Stimulated activated CD8-positive, alpha-beta memory T cell treated with anti-CD3 and anti-CD28 coated beads, Interleukin-15, amount 100 ng/mL, for 1 hour (primary cell): Measurements from ENCODE around the gene SELPLG.
"Not testable (repeated sequence)": the region's sequence is repeated elsewhere in the genome, so short reads cannot be mapped to it uniquely, and the experiment has no call there.

Experiments used
- DNase-seq: peaks from one replicate; pipeline ENCODE4 v3.0.0-alpha.2; 2020; ENCODE audit warnings: low read depth

SELPLG gene

DNA sequence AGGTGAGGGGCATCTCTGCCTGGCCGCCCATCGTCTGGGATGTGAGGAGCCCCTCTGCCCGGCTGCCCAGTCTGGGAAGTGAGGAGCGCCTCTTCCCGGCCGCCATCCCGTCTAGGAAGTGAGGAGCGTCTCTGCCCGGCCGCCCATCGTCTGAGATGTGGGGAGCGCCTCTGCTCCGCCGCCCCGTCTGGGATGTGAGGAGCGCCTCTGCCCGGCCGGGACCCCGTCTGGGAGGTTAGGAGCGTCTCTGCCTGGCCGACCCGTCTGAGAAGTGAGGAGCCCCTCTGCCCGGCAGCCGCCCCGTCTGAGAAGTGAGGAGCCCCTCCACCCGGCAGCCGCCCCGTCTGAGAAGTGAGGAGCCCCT is 22.1 kb upstream of the SELPLG start:
- not testable (repeated sequence) for DNase-seq

DNA sequence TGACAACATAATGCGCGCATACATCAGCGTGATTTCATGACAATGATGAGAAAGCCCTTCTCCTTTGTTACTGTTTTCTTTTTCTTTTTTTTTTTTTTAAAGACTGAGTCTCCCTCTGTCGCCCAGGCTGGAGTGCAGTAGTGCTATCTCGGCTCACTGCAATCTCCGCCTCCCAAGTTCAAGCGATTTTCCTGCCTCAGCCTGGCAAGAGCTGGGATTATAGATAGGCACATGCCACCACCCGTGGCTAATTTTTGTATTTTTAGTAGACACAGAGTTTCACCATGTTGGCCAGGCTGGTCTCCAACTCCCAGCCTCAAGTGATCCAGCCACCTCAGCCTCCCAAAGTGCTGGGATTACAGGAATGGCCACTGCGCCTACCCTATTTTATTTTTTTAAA is 20.9 kb upstream of the SELPLG start:
- DNase-seq = not testable (repeated sequence)

DNA sequence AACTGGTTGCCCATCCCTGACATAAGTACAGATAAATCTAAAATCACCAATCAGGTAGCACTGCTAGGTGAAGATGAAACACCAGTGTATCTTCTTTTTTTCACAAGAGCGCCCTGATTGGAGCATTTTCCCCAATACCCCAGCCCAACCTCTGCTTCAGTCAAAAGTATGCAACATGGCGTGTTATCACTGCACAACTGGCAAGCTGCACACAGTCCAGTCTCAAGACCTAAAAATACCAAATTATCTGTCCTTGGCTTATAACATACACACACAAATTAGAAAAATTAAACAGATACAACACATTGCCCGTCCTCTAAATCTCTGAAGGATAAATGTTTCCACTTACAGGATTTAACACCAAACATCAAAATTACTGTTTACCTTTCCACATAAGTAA is 20.2 kb upstream of the SELPLG start:
- DNase-seq = no peak

DNA sequence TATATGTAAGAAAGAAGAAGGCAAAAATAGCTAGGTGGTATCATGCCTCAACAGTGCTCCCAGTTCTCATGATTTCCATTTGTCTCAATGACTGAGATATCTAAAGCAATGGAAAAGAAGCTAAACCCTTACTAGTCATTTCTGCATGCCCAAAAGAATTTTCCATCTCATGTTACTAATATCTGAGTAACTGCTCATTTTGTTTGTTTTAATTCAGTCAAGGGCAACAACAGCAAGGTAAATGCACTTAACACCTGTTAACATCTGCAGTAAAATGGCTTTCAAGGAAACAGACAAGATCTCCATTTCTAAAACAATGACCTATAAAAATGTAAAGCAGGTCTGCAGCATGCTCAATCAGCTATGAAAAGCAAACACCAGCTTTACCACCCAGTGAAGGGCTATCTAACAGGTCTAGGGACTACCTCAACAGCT is 19.4 kb upstream of the SELPLG start:
- no peak for DNase-seq

DNA sequence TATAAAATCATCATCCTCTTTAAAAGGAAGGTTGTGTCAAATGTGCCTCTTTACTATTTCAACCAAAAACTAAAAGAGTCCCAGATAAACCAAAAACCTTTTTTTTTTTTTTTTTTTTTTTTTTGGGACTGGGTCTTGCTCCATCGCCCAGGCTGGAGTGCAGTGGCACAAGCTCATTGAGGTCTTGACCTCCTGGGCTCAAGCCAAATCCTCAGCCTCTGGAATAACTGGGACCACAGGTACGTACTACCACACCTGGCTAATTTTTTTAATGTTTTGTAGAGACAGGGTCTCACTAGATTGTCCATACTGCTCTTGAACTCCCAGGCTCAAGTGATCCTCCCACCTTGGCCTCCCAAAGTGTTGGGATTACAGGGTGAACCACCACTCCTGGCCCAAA is 16.4 kb upstream of the SELPLG start:
- DNase-seq = no peak

DNA sequence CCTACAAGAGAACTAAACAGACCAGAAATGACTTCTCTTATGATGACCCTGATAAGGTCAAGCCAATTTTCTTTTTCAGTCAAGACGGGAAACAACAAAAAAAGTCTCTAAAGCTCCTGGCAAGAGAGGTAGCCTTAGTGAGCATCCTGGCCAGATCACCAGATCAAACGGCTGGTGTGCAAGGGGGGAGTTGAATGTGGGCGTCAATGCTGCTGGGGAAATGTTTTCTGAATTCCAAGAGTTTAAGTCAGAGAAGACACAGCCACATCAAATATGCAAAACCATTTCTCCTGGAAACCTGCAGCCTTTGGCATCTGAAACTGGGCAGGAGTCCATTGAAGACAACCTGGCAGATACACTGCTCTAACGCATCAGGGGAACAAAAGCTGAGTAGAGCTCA is 16.0 kb upstream of the SELPLG start:
- no peak for DNase-seq

DNA sequence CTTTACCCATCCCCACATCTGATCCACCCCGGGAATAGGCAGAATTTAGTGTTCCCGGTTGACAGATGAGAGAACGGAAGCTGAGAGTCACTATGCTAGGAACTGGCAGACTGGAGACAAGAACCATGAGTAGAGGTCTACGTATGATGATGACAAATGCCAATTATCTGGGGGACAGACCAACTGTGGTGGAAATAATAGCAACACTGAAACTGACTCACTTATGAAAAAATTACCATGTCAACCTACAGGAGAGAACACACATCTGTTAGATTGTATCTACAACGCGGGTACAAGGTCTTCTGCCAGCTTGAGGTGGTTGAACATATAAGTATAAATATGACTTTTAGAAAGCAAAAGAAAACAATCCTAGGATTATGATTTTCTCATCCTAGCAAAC is 15.4 kb upstream of the SELPLG start:
- DNase-seq = no peak

DNA sequence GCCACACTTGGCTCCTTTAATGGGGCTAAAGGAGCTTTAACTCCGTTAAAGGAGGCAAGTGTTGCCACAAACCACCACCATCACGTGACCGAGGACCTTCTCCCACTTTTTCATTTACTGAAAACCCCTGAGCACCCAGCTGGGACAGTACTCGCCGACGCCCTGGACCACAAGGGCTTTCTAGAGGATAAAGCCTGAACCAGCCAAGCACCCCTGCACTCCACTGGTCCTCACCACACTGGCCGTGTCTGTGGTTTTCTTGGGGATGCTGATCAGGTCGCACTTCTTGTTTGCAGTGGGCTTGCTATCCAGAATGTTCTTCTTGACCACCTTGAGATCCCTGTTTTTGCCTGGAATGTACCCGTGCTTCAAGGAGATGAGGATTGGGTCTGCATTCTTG is 14.7 kb upstream of the SELPLG start:
- DNase-seq = no peak

DNA sequence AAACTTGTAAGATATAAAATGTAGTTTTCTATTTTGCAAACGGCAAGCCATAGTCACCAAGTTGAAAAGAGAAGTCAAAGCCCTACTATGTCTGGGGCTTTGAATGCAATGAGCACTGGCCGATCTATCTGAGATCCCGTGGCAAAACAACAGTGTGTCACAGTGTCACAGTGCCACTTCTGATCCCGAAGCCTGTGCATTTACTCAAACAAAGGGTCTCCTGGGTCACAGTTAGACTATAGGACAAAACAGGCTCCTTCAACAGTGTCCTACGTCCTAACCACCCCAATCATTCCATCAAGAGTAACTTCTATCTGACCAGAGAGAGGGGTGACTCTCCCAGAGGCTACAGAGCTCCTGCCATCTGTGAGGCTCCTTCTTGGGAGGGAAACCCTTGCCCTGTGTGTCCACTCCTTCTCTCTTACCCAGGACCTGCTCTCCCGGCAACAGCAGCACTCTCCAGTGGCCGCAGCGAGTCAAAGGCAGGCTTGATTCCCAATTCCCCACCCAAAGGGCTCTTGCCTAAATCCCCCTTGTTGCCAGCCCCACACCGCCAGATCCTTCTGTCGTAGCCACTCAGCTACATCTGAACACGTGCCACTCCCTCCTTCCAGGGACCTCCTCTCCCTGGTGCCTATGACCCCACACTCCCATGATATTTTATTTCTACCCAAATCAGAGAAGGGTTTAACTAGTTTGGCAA is 14.0 kb upstream of the SELPLG start:
- DNase-seq = no peak

DNA sequence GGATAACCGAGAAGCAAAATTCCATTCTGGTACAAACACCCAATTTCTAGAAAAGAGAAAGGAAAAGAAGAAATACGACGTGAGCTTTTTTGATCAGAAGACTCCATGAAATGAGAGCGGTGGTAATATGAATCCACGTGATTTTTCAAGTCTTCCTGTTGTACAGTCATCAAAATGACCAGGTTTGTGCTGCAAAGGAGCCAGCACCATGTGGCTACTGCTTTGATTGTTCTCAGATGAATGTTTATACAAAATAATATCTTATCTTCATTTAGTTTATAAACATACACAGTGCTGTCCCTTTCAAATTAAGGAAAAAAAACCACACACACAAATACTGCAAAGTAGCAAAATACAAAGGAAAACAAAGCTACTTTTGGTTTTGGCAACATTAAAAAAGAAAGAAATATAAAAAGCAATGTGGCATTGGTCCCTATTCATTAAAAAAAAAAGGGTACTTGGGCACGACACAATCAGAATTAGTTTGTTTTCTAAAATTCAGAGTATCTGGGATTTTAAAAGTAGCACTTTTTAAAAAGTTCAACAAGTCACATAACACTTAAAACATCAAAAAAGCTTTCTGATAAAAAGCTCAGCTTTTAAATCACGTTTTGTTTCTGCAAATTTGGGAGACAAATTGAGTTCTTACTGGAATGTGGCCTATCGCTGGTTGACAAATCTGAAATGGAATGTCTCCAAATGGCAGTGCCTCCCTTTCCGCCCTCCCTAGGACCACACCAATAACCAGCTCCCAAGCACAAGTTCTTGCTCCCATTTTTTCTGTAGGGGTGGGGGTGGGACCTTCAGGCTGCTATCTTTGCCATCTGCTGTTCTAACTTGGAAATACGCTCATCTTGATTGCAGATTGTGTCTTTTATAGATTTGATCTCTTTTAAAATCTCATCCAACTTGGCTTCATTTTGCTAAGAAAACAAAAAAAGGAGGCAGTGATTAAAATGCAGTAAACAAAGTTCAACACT is 13.2 kb upstream of the SELPLG start:
- DNase-seq = no peak

DNA sequence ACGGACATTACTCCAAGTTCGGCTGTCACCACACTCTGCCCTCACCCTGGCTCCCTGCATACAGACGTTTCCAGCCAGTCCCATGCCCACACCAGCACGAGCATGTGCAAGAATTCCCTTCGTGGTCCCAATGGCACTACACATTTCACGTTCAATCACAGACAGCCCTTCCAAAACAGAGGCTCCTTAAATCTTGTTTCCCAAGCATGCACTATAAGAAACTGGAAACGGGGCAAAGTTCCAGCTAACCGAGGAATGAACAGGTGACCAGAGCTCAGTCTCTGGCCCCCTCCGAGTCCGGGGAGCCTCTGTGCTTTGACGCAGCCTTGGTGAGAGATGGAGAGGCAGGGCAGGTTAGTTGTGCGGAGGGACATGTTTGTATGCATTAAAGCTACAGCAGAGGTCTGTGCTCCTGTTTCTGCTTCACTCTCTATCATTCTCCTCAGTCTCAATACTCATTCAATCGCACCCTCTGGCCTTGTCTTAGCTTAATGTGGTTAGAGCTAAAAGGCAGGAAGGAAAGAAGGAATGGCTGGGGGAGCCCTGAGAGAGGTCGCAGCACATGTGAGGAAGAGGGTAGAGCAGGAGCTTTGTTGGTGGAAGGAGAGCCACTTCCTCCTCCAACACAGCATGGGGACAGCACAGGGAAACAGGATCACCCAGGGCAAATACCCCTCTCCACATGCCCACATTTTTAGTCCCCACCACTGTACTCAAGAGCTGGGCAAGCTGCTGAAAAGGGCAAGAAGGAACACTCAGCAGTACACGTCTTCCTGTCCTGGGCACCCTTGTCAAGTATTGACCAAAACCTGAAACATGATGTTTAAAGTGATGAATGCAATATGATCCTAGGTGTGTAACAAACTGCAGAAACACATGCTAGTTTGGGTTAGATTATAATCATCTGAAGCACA is 12.2 kb upstream of the SELPLG start:
- DNase-seq = no peak

DNA sequence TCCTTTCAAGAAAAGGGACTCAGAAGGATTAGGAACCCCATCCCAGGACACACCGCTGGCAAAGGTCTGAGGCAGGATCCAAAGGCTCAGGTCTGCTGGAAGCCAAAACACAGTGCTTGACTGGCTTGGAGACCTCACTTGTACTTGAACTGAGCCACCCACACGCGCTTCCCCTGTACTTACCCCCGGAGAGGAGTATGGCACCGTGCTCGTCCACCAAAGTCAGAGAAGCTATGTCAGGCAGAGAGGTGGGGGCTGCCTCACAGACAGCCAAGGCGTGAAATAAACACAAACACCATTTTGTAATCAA is 11.1 kb upstream of the SELPLG start:
- DNase-seq = no peak

DNA sequence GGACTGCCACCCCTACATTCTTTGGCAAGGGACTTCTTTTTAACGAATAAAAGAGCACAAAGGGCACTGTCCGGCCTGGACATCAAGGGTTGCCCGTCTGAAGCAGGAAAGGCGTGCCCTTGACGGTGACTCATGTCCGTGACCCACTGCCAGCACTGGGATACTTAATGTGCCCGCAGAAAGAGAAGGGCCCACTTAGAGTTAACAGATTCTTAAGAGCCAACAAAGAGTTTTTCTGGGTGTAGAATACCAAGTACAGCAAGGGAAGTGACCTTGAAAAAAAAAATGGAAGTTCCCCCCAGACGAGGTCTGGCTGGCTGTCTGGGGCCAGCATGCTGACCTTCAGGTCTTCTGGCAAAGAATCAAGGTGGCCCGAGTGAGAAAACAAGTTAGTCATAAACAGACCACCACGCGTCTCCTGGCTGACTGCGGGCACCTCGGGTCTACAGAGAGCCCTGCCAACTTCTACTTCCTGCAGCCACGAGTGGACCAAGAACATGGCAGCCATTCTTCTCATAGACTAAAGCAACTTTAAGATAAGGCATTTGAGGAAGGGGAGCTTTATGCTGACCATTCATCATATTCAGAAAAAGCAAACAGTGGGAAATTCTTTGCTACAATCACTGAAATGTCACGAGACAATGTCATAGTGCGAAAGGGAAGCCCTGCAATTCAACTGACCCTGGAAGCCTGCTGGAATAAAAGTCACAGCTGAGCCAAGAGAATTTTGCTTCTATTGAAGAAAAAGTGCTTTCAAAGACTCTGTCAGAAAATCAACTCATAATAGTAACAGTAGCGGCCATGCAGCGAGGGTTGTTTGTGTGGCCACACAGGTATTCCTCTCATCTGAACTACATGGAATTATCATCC is 10.5 kb upstream of the SELPLG start:
- no peak for DNase-seq

DNA sequence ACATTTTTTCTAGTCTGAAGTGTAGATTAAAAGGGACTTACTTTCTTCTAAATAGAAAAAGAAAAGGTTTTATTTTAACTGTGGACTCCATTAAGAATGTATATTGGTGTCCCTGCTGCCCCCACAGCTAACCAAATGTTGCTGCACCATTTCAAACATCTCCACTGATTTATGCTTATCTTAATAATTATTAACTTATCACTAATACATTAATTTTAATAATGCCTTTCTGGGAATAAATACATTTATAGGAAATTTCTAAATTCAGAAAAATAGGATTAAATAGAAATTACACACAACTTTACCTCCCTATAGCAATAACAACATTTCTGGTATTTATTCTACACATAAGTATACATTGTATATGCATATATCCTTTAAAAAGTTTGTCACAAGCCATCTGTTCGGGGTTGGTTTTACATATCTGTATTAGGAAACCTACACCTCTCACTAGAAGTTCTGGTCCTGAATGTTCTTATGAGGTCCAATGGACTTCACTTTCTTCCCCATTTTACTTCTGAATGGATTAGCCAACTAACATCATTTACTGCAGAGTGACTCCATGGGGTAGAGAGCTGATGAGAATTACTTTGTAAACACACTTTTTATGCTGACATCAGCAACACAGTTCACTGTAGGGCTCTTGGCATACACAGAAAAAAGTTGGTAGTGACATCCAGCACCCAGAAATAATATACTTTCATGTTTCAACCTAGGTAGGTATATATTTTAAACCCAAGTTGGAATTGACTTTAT is 9.4 kb upstream of the SELPLG start:
- no peak for DNase-seq

DNA sequence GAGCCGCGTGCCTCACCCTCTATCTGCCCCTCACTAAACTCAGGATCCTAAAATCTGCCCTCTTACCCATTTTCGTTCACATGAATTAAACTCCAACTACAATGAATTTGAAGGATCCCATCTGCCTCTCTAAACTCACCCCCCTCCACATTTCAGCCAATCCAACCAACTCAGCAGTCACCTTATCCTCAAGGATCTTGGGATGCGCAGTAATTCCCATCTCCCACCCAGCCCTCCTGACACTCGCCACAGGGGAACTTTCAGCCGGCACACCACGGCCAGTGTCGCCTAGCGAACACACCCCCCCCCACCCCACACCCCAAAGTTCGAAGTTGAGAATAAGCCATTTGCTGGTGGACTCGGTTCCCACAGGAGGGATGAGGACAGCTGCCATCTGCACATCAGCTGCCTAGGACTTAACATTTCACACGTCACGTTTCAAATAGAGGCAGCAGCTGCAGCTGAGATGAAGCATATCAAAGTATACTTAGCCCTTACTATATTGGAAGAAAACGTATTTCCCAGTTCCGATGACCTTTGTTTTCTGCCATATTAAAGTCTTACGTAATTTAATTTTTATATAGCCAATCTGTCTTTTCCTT is 8.7 kb upstream of the SELPLG start:
- DNase-seq = no peak

DNA sequence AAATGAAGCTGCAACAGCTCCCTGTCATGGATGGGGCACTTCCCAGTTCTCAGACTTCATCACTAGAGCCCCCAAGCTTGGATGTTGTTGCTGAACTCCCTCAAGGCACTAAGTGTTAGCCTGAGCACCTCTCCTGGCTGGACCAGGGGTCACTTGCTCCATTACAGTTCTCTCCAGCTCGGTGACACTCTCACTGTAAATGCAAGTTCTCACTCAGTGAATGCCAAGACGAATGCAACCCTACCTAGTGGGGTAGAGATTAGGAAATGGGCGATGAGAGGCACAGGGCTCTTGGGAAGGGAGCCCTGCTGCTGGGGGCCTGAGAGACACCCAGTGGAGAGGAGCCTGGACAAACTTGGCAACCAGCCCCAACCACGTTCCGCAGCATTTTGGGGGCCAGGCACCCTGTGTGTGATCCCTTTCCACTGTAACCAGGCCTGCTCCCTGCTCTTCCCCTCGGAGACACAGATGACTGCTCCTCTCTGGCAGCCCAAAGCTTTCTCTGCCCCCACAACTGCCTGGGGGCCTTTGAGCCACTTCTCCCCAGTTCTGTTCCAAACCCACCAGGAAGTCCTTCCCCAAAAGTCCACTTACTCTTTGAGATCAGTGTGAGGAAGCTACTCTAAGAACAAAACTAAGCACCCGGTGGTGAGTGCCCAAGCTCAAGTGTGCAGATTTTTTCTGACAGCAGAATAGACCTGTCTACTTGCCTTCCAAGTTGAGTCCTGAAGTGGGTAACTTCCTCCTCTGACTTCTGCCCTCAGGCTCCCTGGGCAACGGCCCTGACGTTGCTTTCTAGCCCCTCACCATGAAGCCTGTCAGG is 8.0 kb upstream of the SELPLG start:
- no peak for DNase-seq

DNA sequence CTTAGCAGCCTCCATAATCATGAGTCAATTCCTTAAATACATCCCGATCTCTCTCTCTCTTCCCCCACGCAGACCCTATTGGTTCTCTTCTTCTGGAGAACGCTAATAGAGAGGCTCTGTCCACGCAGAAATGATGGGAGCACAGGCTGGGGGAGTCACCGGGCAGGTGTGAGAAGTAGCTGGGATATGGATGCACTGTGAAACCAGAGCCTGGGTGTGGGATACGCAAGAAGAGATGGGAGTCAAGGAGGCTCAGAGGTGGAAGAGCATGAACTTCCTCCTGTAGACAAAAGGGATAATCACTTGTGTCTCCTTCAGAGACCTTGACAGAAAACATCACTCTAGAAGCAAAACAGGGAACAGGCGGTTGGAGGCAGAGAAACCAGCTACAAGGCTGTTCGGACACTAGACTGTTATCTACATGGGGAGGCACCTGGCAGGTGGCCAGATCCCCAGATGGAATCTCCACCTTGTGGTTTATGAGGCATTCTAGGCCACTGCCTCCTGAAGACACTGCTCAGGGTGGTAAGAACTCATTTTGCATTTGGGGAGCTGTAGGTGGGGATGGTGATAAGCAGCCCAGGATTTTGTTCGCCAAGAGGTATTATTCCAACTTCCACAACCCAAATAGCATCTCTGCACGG is 7.2 kb upstream of the SELPLG start:
- no peak for DNase-seq

DNA sequence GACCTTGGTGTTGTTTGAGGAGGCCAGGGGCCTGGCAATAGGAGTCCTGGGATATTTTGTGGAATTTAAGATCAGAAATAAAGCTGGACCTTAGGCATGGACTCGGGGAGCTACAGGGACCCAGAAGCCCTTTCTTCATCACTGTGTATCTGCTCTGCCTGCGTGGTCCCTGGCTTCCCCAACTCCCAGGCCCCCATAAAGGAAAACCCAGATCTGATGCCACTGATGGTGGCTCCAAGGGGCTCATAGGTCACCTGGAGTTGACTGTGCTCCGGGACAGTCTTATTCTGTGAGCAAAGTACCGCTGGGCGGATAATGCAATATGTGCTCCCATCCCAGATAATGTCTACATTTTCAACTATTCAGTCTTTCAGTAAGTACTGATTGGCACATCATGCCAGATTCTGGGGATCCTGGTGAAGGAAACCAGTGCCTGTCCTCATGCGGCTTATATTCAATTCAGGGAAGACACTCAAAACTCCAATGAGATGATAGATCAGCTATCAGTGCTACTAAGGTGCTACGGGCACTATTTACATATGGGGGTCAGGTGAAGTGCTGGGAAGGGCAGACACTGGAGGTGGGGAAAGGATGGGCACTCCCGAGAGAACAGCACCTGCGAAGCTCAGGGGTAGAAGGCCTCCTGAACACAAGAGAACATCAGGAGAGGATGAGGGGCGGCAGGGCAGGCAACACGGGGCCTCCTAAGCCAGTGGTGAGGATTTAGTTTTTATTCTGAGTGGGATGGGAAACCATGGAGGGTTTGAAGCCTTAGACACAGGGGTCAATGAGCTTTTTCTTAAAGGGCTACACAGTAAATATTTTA is 5.5 kb upstream of the SELPLG start:
- DNase-seq = no peak
